ENCODE results near the gene MAU2.

DNA sequence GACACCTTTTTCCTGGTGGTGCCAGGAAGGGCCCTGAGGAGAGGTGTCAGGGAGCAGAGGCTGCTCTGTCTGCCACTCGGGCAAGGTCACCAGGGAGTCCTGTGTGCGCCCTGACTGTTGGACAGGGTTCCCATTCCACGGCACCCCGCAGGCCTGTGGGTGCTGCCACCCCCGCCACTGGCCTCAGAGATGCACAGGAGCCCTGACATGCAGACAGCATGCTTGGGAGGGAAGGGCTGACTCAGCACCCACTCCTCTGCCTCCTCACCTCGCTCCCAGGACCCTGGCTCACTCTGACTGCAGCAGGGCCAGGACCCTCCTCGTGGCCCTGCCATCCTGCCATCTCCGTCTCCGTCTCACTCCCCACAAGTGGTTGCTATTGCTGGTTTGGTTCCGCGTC is 25.3 kb downstream of the MAU2 start:
- TF ChIP-seq CTCF (conservative IDR thresholded peaks at IDR 0.05 in 1 of 2, IDR thresholded peaks at IDR 0.05 in 1 of 2; ENCODE audit: low read depth in 1 of 2, low read length in 2 of 2) (no peak), EZH2 (IDR thresholded peaks at IDR 0.05; ENCODE audit: low read length, missing control alignments) (no peak)
